K562 (cell line): ENCODE measurements around the gene GALR1. TPM values are rescaled to one million over a fixed set of nuclear protein-coding genes. Genes with fewer than 3 reads are reported as not detected.

ENCODE experiments used
- ATAC-seq: fragments of 200-7000 bp; cut with Tn5 transposase; 3 replicates; pipeline ENCODE4 v1.9.1; 2020; ENCODE audit warnings: moderate library complexity
- BruUV-seq: library from RNA; stranded (reverse); fragments of 400-500 nt; replicated peaks from 2 replicates; lab custom pipeline; 2021; lab: Mats Ljungman, UMichigan
- CTCF ChIA-PET: fragments of 300-600 bp; formaldehyde crosslinking; extraction: SDS; loops from one replicate; lab custom pipeline; 2021; ENCODE audit warnings: low intra/inter-chr PET ratio; lab: Yijun Ruan, JAX
- POLR2A ChIA-PET: fragments of 300-600, 350-650 bp; sonication (Branson Sonifier 250); formaldehyde crosslinking; extraction: SDS; loops from one replicate; lab custom pipeline; 2021; ENCODE audit warnings: antibody characterized with exemption, inconsistent platforms; lab: Yijun Ruan, JAX
- DNase-seq, 4 experiments: peaks; one replicate each; pipeline versions ENCODE4 v3.0.0 to v3.0.0-alpha.2; 2011 to 2018; ENCODE audit warnings: low spot score in 3 of 4, mixed read lengths in 3 of 4; ENCODE audit errors: extremely low read depth in 1 of 4
- FAIRE-seq: peaks from 2 replicates; lab custom pipeline; 2011; peaks lifted over from hg19 to GRCh38; lab: Jason Lieb, UNC
- H2AFZ ChIP-seq: 2 replicates; pipeline ENCODE4 v1.6.0; 2011; ENCODE audit warnings: low read depth, low read length, control low read depth, inconsistent platforms
- H3K27ac ChIP-seq: fragments of 200-600 bp; 3 replicates; pipeline ENCODE4 v1.8.0; 2011; ENCODE audit warnings: low read depth, mild to moderate bottlenecking, control low read depth, inconsistent platforms, low read length, moderate library complexity, mixed read lengths; ENCODE audit errors: extremely low read depth
- H3K27me3 ChIP-seq, 2 experiments: fragments of 300-600 bp in 1 of 2; 2 replicates in 1 of 2; 3 replicates in 1 of 2; pipeline versions ENCODE4 v1.6.0 to v1.8.0; 2011; ENCODE audit warnings: inconsistent platforms in 2 of 2, low read length in 2 of 2, mild to moderate bottlenecking in 1 of 2, mixed read lengths in 1 of 2, moderate library complexity in 1 of 2; ENCODE audit not compliant: control insufficient read depth in 2 of 2, insufficient read depth in 2 of 2
- H3K36me3 ChIP-seq: fragments of 300-600 bp; 3 replicates; pipeline ENCODE4 v1.8.0; 2011; ENCODE audit warnings: mild to moderate bottlenecking, low read length, inconsistent platforms; ENCODE audit not compliant: control insufficient read depth, insufficient read depth
- H3K4me1 ChIP-seq, 2 experiments: fragments of 200-600 bp in 1 of 2; replicated peaks in 1 of 2; 2 replicates in 1 of 2; 3 replicates in 1 of 2; pipeline versions ENCODE4 v1.5.1 to v1.8.0; 2011; ENCODE audit warnings: inconsistent platforms in 2 of 2, low read length in 2 of 2, mild to moderate bottlenecking in 1 of 2, mixed read lengths in 1 of 2, moderate library complexity in 1 of 2; ENCODE audit not compliant: control insufficient read depth in 2 of 2, insufficient read depth in 2 of 2
- H3K4me2 ChIP-seq: 2 replicates; pipeline ENCODE4 v1.6.1; 2011; ENCODE audit warnings: low read length, control low read depth, inconsistent platforms, mixed read lengths; ENCODE audit not compliant: insufficient read depth
- H3K4me3 ChIP-seq: fragments of 200-600 bp; sonication (generic), shearing (Covaris generic); 2 replicates; pipeline ENCODE4 v1.5.1; 2016; ENCODE audit warnings: control low read depth, inconsistent platforms
- H3K79me2 ChIP-seq: fragments of 200-600 bp; 3 replicates; pipeline ENCODE4 v1.8.0; 2011; ENCODE audit warnings: low read length, inconsistent platforms; ENCODE audit not compliant: control insufficient read depth, insufficient read depth
- H3K9ac ChIP-seq, 2 experiments: 2 replicates each; pipeline versions ENCODE4 v1.6.0 to v1.6.1; 2011; ENCODE audit warnings: low read depth in 2 of 2, low read length in 2 of 2, control low read depth in 1 of 2, inconsistent platforms in 1 of 2, mild to moderate bottlenecking in 1 of 2, mixed read lengths in 1 of 2; ENCODE audit not compliant: insufficient read depth in 1 of 2
- H3K9me1 ChIP-seq: one replicate; pipeline ENCODE4 v1.6.0; 2011; ENCODE audit warnings: inconsistent platforms, mild to moderate bottlenecking, low read length, moderate library complexity; ENCODE audit not compliant: control insufficient read depth, insufficient read depth
- H3K9me3 ChIP-seq: replicated peaks from 2 replicates; pipeline ENCODE4 v1.5.1; 2011; ENCODE audit warnings: low read depth, low read length, inconsistent platforms; ENCODE audit not compliant: control insufficient read depth, insufficient read depth
- H4K20me1 ChIP-seq: replicated peaks from 2 replicates; pipeline ENCODE4 v1.6.1; 2011; ENCODE audit warnings: low read length, inconsistent platforms, mixed read lengths; ENCODE audit not compliant: control insufficient read depth, insufficient read depth
- ELF4 ChIP-seq: fragments of 450-650 bp; formaldehyde crosslinking; IDR thresholded peaks from 2 replicates; pipeline ENCODE4 v1.4.0; 2022; ENCODE audit warnings: missing genetic modification characterization
- ILK ChIP-seq: fragments of 450-650 bp; IDR thresholded peaks from 2 replicates; pipeline ENCODE4 v1.6.1; 2016; ENCODE audit warnings: missing genetic modification characterization, low read depth, mild to moderate bottlenecking, missing compliant biosample characterization, moderate library complexity, borderline replicate concordance
- TOE1 ChIP-seq, 2 experiments: fragments of 450-650 bp in 1 of 2; sonication (generic) in 1 of 2; formaldehyde crosslinking in 1 of 2; IDR thresholded peaks; 2 replicates each; pipeline versions ENCODE4 v1.7.1 to v1.8.0; 2016 to 2022; ENCODE audit warnings: borderline replicate concordance in 2 of 2, mild to moderate bottlenecking in 2 of 2, antibody characterized with exemption in 1 of 2, inconsistent platforms in 1 of 2, low read depth in 1 of 2, missing genetic modification reagents in 1 of 2, moderate library complexity in 1 of 2
- ZFP1 ChIP-seq: fragments of 450-650 bp; formaldehyde crosslinking; IDR thresholded peaks from 2 replicates; pipeline ENCODE4 v1.4.0; 2020; ENCODE audit warnings: mild to moderate bottlenecking, mixed read lengths
- WGBS: fragments of 100-300 bp; shearing (Covaris generic); methylation state at CpG from one replicate; pipeline ENCODE4 v1.1.6; 2016; ENCODE audit warnings: low coverage, mixed read lengths; ENCODE audit not compliant: insufficient coverage; ENCODE audit errors: missing lambda C conversion rate; 5-methylcytosine and 5-hydroxymethylcytosine counted together
- in situ Hi-C: fragments of 300-500 bp; cut with MboI; formaldehyde crosslinking; loops from 4 replicates; pipeline ENCODE4 v1.15.0; 2018; ENCODE audit warnings: inconsistent platforms, mixed read lengths
- intact Hi-C: fragments of 100-400 bp; cut with micrococcal nuclease; formaldehyde crosslinking; loops from 2 replicates; pipeline ENCODE4 v1.14.2; 2022
- polyA plus RNA-seq, 8 experiments: library from polyadenylated mRNA; depleted of rRNA in 4 of 8; stranded (reverse) in 5 of 8; unstranded in 3 of 8; fragments of >200 nt; fragmentation: Nextera tagmentation in 2 of 8; fragmentation: Illumina TruSeq in 1 of 8; extraction: Ambion mirVana in 2 of 8; extraction: Trizol in 1 of 8; gene quantifications; 2 replicates each; pipeline versions ENCODE4 v1.2.1 to v1.2.3, GENCODE V29; 2011 to 2014; ENCODE audit warnings: inconsistent platforms in 1 of 8, missing spikeins in 1 of 8
- total RNA-seq, 7 experiments: library from RNA; depleted of rRNA in 6 of 7; stranded (reverse); fragments of >200 nt in 6 of 7; fragmentation: Illumina TruSeq in 2 of 7; extraction: Trizol in 2 of 7; gene quantifications; 2 replicates each; pipeline versions ENCODE4 v1.2.1 to v1.2.3, GENCODE V29; 2011 to 2021; ENCODE audit warnings: low replicate concordance in 1 of 7
- TF ChIP-seq, protein P1 (sequence below): sonication (generic); formaldehyde crosslinking; IDR thresholded peaks from 2 replicates; pipeline ENCODE4 v1.8.1; 2022; ENCODE audit warnings: missing genetic modification reagents
- TF ChIP-seq, protein P2 (sequence below): sonication (generic); IDR thresholded peaks from 2 replicates; pipeline ENCODE4 v1.6.1; 2016

The GALR1 gene
- total and polyA plus RNA-seq, 9 of the 15 experiments (the other 6 are each of a cell fraction or from before 2014, with no cell fraction given): not detected

DNA sequence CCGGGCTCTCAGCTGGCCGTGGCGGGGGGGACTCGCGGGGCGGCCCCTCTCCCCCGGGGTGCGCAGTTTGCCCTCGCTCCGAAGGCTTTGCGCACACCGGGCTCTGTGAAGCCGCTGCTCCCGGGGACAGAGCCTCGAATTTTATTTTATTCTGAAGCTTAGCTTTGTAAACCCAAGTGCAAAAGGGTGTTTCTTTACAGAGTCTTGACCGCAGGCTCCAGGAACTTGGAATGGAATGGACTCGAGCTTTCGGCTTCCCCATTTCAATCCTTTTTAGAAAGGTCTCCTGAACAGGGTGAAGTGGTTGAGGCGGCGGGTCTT is 2.0 kb downstream of the GALR1 start:
- no TSS peak for BruUV-seq

More for the DNA sequence above, 2.0 kb downstream of the GALR1 start:
- POLR2A ChIA-PET: no interaction called here
- Histone ChIP-seq H3K9ac (no peak overlapping the region), H3K4me2 (no peak overlapping the region), H4K20me1 (no peaks in the 10 kb centered on the region), H3K4me1 (no peaks in the 10 kb centered on the region), H3K9me1 (no peaks in the 10 kb centered on the region), H3K27me3 (no peaks in the 10 kb centered on the region), H3K36me3 (no peaks in the 10 kb centered on the region), H3K79me2 (no peaks in the 10 kb centered on the region), H3K9me3 (no peaks in the 10 kb centered on the region), H3K27ac (no peak overlapping the region), H3K4me3 (no peak overlapping the region), H2AFZ (no peak overlapping the region)
- intact Hi-C loops: no loop called here
- no peak for DNase-seq
- TF ChIP-seq ZFP1: no peak
- TF ChIP-seq ILK (tag): no peak
- TF ChIP-seq, protein P1, sequence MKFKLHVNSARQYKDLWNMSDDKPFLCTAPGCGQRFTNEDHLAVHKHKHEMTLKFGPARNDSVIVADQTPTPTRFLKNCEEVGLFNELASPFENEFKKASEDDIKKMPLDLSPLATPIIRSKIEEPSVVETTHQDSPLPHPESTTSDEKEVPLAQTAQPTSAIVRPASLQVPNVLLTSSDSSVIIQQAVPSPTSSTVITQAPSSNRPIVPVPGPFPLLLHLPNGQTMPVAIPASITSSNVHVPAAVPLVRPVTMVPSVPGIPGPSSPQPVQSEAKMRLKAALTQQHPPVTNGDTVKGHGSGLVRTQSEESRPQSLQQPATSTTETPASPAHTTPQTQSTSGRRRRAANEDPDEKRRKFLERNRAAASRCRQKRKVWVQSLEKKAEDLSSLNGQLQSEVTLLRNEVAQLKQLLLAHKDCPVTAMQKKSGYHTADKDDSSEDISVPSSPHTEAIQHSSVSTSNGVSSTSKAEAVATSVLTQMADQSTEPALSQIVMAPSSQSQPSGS (CRISPR knock-in tag): no peak
- no peak for TF ChIP-seq TOE1 (IDR thresholded peaks at IDR 0.05; ENCODE audit: borderline replicate concordance)
- no peak for TF ChIP-seq TOE1 (CRISPR knock-in tag; IDR thresholded peaks at IDR 0.05; ENCODE audit: borderline replicate concordance, low read depth)
- TF ChIP-seq, protein P2, sequence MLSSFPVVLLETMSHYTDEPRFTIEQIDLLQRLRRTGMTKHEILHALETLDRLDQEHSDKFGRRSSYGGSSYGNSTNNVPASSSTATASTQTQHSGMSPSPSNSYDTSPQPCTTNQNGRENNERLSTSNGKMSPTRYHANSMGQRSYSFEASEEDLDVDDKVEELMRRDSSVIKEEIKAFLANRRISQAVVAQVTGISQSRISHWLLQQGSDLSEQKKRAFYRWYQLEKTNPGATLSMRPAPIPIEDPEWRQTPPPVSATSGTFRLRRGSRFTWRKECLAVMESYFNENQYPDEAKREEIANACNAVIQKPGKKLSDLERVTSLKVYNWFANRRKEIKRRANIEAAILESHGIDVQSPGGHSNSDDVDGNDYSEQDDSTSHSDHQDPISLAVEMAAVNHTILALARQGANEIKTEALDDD: no peak
- TF ChIP-seq ELF4 (CRISPR knock-in tag): no peak
- 6% methylated on average over 7 of the region's 20 CpGs for whole genome bisulfite sequencing
- no peak for ATAC-seq
- CTCF ChIA-PET: no interaction called here
- in situ Hi-C loops: no loop called here
- no peak for FAIRE-seq
